H9 (cell line): ENCODE measurements around the gene MYH11. TPM values are rescaled to one million over a fixed set of nuclear protein-coding genes. Genes with fewer than 3 reads are reported as not detected.

Experiments
- DNase-seq: peaks from one replicate; pipeline ENCODE4 v3.0.0-alpha.2; 2017
- H2AFZ ChIP-seq: one replicate; pipeline ENCODE4 v1.6.1; 2013; ENCODE audit warnings: mild to moderate bottlenecking, low read length, control low read depth, moderate library complexity
- H2AK5ac ChIP-seq: 2 replicates; pipeline ENCODE4 v1.6.1; 2013; ENCODE audit warnings: low read length, control low read depth, mixed read lengths; ENCODE audit not compliant: insufficient read length
- H2BK120ac ChIP-seq: one replicate; pipeline ENCODE4 v1.6.1; 2013; ENCODE audit warnings: low read depth, mild to moderate bottlenecking, low read length, control low read depth, inconsistent platforms; ENCODE audit not compliant: poor library complexity, severe bottlenecking
- H2BK12ac ChIP-seq: 2 replicates; pipeline ENCODE4 v1.6.1; 2013; ENCODE audit warnings: low read length, control low read depth, mixed read lengths, low read depth; ENCODE audit not compliant: insufficient read length
- H2BK15ac ChIP-seq: 2 replicates; pipeline ENCODE4 v1.6.1; 2013; ENCODE audit warnings: low read depth, low read length, control low read depth
- H2BK20ac ChIP-seq: one replicate; pipeline ENCODE4 v1.6.1; 2013; ENCODE audit warnings: low read depth, mild to moderate bottlenecking, low read length, control low read depth, inconsistent platforms; ENCODE audit not compliant: poor library complexity, severe bottlenecking
- H2BK5ac ChIP-seq: 2 replicates; pipeline ENCODE4 v1.6.1; 2013; ENCODE audit warnings: low read length, control low read depth, mixed read lengths; ENCODE audit not compliant: insufficient read length
- H3K14ac ChIP-seq: 2 replicates; pipeline ENCODE4 v1.6.1; 2013; ENCODE audit warnings: low read length, control low read depth; ENCODE audit not compliant: insufficient read depth
- H3K18ac ChIP-seq: 2 replicates; pipeline ENCODE4 v1.6.1; 2013; ENCODE audit warnings: low read depth, mild to moderate bottlenecking, mixed read lengths, low read length, control low read depth; ENCODE audit not compliant: insufficient read length
- H3K23ac ChIP-seq: 2 replicates; pipeline ENCODE4 v1.6.1; 2013; ENCODE audit warnings: low read length, control low read depth, mixed read lengths, low read depth; ENCODE audit not compliant: insufficient read length
- H3K23me2 ChIP-seq: 2 replicates; pipeline ENCODE4 v1.6.1; 2013; ENCODE audit warnings: low read depth, mild to moderate bottlenecking, mixed read lengths, low read length, control low read depth; ENCODE audit not compliant: insufficient read length, poor library complexity, severe bottlenecking
- H3K27ac ChIP-seq: 2 replicates; pipeline ENCODE4 v1.5.1; 2013; ENCODE audit warnings: low read length, control low read depth, mixed read lengths, low read depth; ENCODE audit not compliant: insufficient read length
- H3K27me3 ChIP-seq: 2 replicates; pipeline ENCODE4 v1.6.1; 2013; ENCODE audit warnings: low read length, control low read depth, inconsistent platforms; ENCODE audit not compliant: insufficient read depth
- H3K4ac ChIP-seq: 2 replicates; pipeline ENCODE4 v1.6.1; 2013; ENCODE audit warnings: low read depth, mild to moderate bottlenecking, control low read depth, inconsistent platforms, low read length, moderate library complexity
- H3K4me1 ChIP-seq: 2 replicates; pipeline ENCODE4 v1.6.1; 2013; ENCODE audit warnings: low read length, control low read depth, inconsistent platforms; ENCODE audit not compliant: insufficient read depth
- H3K4me2 ChIP-seq: 2 replicates; pipeline ENCODE4 v1.6.1; 2013; ENCODE audit warnings: low read length, control low read depth, mixed read lengths; ENCODE audit not compliant: insufficient read length, insufficient read depth
- H3K56ac ChIP-seq: 2 replicates; pipeline ENCODE4 v1.6.1; 2013; ENCODE audit warnings: low read depth, mild to moderate bottlenecking, mixed read lengths, low read length, control low read depth; ENCODE audit not compliant: insufficient read length
- H3K79me1 ChIP-seq: 2 replicates; pipeline ENCODE4 v1.6.1; 2013; ENCODE audit warnings: low read depth, mild to moderate bottlenecking, moderate library complexity, low read length, control low read depth, inconsistent platforms; ENCODE audit not compliant: insufficient read depth, poor library complexity, severe bottlenecking
- H3K79me2 ChIP-seq: 2 replicates; pipeline ENCODE4 v1.6.1; 2013; ENCODE audit warnings: low read length, control low read depth, inconsistent platforms; ENCODE audit not compliant: insufficient read depth
- H3K9ac ChIP-seq: 2 replicates; pipeline ENCODE4 v1.6.1; 2013; ENCODE audit warnings: low read length, control low read depth, mixed read lengths; ENCODE audit not compliant: insufficient read length; ENCODE audit errors: extremely low read depth
- H3K9me3 ChIP-seq: one replicate; pipeline ENCODE4 v1.6.1; 2013; ENCODE audit warnings: low read depth, low read length, inconsistent platforms; ENCODE audit not compliant: control insufficient read depth
- H3T11ph ChIP-seq: one replicate; pipeline ENCODE4 v1.6.1; 2013; ENCODE audit warnings: mild to moderate bottlenecking, low read length, control low read depth, inconsistent platforms
- H4K20me1 ChIP-seq: one replicate; pipeline ENCODE4 v1.6.1; 2013; ENCODE audit not compliant: control insufficient read depth, insufficient read length, insufficient read depth
- H4K5ac ChIP-seq: 2 replicates; pipeline ENCODE4 v1.6.1; 2013; ENCODE audit warnings: low read depth, mild to moderate bottlenecking, mixed read lengths, low read length, control low read depth; ENCODE audit not compliant: insufficient read length
- H4K8ac ChIP-seq: replicated peaks from 2 replicates; pipeline ENCODE4 v1.6.1; 2013; ENCODE audit warnings: low read length, control low read depth, mixed read lengths, low read depth; ENCODE audit not compliant: insufficient read length
- H4K91ac ChIP-seq: 2 replicates; pipeline ENCODE4 v1.6.1; 2013; ENCODE audit warnings: low read depth, mild to moderate bottlenecking, moderate library complexity, mixed read lengths, low read length, control low read depth; ENCODE audit not compliant: insufficient read length
- H3K27ac Mint-ChIP-seq, 3 experiments: 2 replicates in 2 of 3; 3 replicates in 1 of 3; pipeline ENCODE4 v1.8.0; 2020 to 2021; ENCODE audit warnings: mixed read lengths in 3 of 3, mild to moderate bottlenecking in 1 of 3, moderate library complexity in 1 of 3
- H3K27me3 Mint-ChIP-seq: 2 replicates; pipeline ENCODE4 v1.8.0; 2021; ENCODE audit warnings: low read depth, mild to moderate bottlenecking, moderate library complexity, mixed read lengths
- H3K36me3 Mint-ChIP-seq, 3 experiments: 2 replicates in 2 of 3; 3 replicates in 1 of 3; pipeline ENCODE4 v1.8.0; 2020 to 2021; ENCODE audit warnings: low read depth in 3 of 3, mixed read lengths in 3 of 3; ENCODE audit not compliant: insufficient read depth in 1 of 3
- H3K4me1 Mint-ChIP-seq, 2 experiments: 2 replicates each; pipeline ENCODE4 v1.8.0; 2020; ENCODE audit warnings: mixed read lengths in 2 of 2
- H3K4me3 Mint-ChIP-seq, 2 experiments: 2 replicates in 1 of 2; 3 replicates in 1 of 2; pipeline ENCODE4 v1.8.0; 2020 to 2021; ENCODE audit warnings: mild to moderate bottlenecking in 2 of 2, mixed read lengths in 2 of 2, moderate library complexity in 1 of 2
- H3K9me3 Mint-ChIP-seq, 2 experiments: 2 replicates in 1 of 2; 3 replicates in 1 of 2; pipeline ENCODE4 v1.8.0; 2020; ENCODE audit warnings: mild to moderate bottlenecking in 2 of 2, mixed read lengths in 2 of 2, moderate library complexity in 1 of 2
- WGBS: extraction: QIAGEN DNeasy Blood & Tissue Kit; methylation state at CpG from one replicate; pipeline ENCODE4 v1.1.7; 2013; ENCODE audit warnings: missing lambda C conversion rate, low lambda C conversion rate, mixed read lengths; ENCODE audit not compliant: insufficient read length; ENCODE audit errors: extremely low coverage; 5-methylcytosine and 5-hydroxymethylcytosine counted together
- total RNA-seq: library from RNA; stranded (reverse); gene quantifications from 2 replicates; pipeline ENCODE4 v1.2.1, GENCODE V29; 2021
- TF ChIP-seq, protein P1 (sequence below): fragments of 200-600 bp; sonication (generic); conservative IDR thresholded peaks from 3 replicates; pipeline ENCODE4 v1.8.0; 2021; ENCODE audit warnings: antibody characterized with exemption, mild to moderate bottlenecking

MYH11 gene
- total RNA-seq, 1 experiment from 2014 or later = 0.42 TPM

DNA sequence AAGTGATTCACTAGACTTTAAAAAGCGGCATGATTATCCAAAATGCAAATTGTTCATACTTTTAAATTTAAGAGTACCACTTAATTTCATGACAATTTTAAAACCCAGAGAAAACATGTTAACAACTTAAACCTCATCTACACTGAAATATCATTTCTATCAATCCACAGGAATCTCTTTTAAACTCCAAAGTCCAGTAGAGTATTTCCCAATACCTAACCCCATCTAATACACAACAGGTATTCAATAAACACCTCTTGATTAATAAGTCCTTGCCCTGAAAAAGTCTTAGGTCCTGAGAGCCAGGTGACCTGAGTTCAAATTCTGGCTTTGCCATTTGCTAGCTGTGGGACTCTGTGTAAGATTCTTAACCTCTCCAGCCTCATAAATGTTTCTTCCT, 16.9 kb upstream of the MYH11 start:
- Histone ChIP-seq H2BK12ac (no peak overlapping the region), H4K20me1 (no peaks in the 10 kb centered on the region), H2BK20ac (no peak overlapping the region), H2BK15ac (no peak overlapping the region), H3K27me3 (no peaks in the 10 kb centered on the region), H4K8ac (no peak overlapping the region), H3K79me2 (no peaks in the 10 kb centered on the region), H3K9ac (no peak overlapping the region), H3T11ph (no peak overlapping the region), H3K23me2 (no peaks in the 10 kb centered on the region), H2AFZ (no peak overlapping the region), H3K4ac (no peak overlapping the region), H3K14ac (no peak overlapping the region), H2BK5ac (no peak overlapping the region), H4K5ac (no peak overlapping the region), H3K4me1 (no peaks in the 10 kb centered on the region), H3K56ac (no peak overlapping the region), H4K91ac (no peak overlapping the region), H2AK5ac (no peak overlapping the region), H3K23ac (no peak overlapping the region), H3K18ac (no peak overlapping the region), H3K4me2 (no peak overlapping the region), H3K9me3 (no peaks in the 10 kb centered on the region), H3K27ac (no peak overlapping the region), H3K79me1 (no peaks in the 10 kb centered on the region), H2BK120ac (no peak overlapping the region)
- H3K4me1 Mint-ChIP-seq = 0 out of 4 replicates have a peak, but pooled peaks cover 0 to 2% of the 10 kb centered on the region in 2 experiments
- TF ChIP-seq, protein P1, sequence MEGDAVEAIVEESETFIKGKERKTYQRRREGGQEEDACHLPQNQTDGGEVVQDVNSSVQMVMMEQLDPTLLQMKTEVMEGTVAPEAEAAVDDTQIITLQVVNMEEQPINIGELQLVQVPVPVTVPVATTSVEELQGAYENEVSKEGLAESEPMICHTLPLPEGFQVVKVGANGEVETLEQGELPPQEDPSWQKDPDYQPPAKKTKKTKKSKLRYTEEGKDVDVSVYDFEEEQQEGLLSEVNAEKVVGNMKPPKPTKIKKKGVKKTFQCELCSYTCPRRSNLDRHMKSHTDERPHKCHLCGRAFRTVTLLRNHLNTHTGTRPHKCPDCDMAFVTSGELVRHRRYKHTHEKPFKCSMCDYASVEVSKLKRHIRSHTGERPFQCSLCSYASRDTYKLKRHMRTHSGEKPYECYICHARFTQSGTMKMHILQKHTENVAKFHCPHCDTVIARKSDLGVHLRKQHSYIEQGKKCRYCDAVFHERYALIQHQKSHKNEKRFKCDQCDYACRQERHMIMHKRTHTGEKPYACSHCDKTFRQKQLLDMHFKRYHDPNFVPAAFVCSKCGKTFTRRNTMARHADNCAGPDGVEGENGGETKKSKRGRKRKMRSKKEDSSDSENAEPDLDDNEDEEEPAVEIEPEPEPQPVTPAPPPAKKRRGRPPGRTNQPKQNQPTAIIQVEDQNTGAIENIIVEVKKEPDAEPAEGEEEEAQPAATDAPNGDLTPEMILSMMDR = no peak
- H3K27ac Mint-ChIP-seq = peak overlapping the region in 1 of 3 experiments; percentile 34; a peak in 1 of 7 replicates
- no peaks in the 10 kb centered on the region for H3K27me3 Mint-ChIP-seq
- H3K4me3 Mint-ChIP-seq = no peak overlapping the region
- H3K36me3 Mint-ChIP-seq = peaks cover 7 to 57% (median 48%) of the 10 kb centered on the region in 3 experiments; a peak in 6 of 7 replicates
- no CpG with 5 or more reads among the region's 1 CpG for WGBS
- DNase-seq = no peak
- H3K9me3 Mint-ChIP-seq = no peaks in the 10 kb centered on the region
